ENCODE measurements around the gene MT1X. TPM values are rescaled to one million over a fixed set of nuclear protein-coding genes. Genes with fewer than 3 reads are reported as not detected.

MT1X gene
- 10 to 100 TPM; 13.6 to 17.7 (median 16.4) TPM for polyA plus RNA-seq (ENCODE audit: insufficient read depth in 1 of 5, insufficient read length in 5 of 5, low replicate concordance in 1 of 5)
- long read RNA-seq, donor 1, transcript MT1X-201 (3 exons, 450 nt) = major isoform, 11 of 15 reads
- long read RNA-seq, donor 1, partial matches to known transcripts = 0 of 15 reads
- long read RNA-seq, donor 1, other reads (novel, unspliced or antisense) = 0 of 15 reads
- long read RNA-seq, donor 2, partial matches to known transcripts = 0 of 5 reads
- long read RNA-seq, donor 2, other reads (novel, unspliced or antisense) = 0 of 5 reads
- long read RNA-seq, donor 3, transcript MT1X-201 (3 exons, 450 nt) = major isoform, 17 of 21 reads
- long read RNA-seq, donor 3, partial matches to known transcripts = 0 of 21 reads
- long read RNA-seq, donor 3, other reads (novel, unspliced or antisense) = 0 of 21 reads
- long read RNA-seq, donor 4, transcript MT1X-201 (3 exons, 450 nt) = major isoform, 7 of 7 reads
- long read RNA-seq, donor 4, partial matches to known transcripts = 0 of 7 reads
- long read RNA-seq, donor 4, other reads (novel, unspliced or antisense) = 0 of 7 reads
- long read RNA-seq, donor 5, transcript MT1X-201 (3 exons, 450 nt) = major isoform, 20 of 26 reads
- long read RNA-seq, donor 5, partial matches to known transcripts = 0 of 26 reads
- long read RNA-seq, donor 5, other reads (novel, unspliced or antisense) = 0 of 26 reads
- long read RNA-seq, donor 6, transcript MT1X-201 (3 exons, 450 nt) = major isoform, 31 of 32 reads
- long read RNA-seq, donor 6, partial matches to known transcripts = 0 of 32 reads
- long read RNA-seq, donor 6, other reads (novel, unspliced or antisense) = 0 of 32 reads
- long read RNA-seq, donor 7, transcript MT1X-201 (3 exons, 450 nt) = major isoform, 7 of 7 reads
- long read RNA-seq, donor 7, partial matches to known transcripts = 0 of 7 reads
- long read RNA-seq, donor 7, other reads (novel, unspliced or antisense) = 0 of 7 reads
- long read RNA-seq, donor 8, transcript MT1X-201 (3 exons, 450 nt) = major isoform, 5 of 5 reads
- long read RNA-seq, donor 8, partial matches to known transcripts = 0 of 5 reads
- long read RNA-seq, donor 8, other reads (novel, unspliced or antisense) = 0 of 5 reads

DNA sequence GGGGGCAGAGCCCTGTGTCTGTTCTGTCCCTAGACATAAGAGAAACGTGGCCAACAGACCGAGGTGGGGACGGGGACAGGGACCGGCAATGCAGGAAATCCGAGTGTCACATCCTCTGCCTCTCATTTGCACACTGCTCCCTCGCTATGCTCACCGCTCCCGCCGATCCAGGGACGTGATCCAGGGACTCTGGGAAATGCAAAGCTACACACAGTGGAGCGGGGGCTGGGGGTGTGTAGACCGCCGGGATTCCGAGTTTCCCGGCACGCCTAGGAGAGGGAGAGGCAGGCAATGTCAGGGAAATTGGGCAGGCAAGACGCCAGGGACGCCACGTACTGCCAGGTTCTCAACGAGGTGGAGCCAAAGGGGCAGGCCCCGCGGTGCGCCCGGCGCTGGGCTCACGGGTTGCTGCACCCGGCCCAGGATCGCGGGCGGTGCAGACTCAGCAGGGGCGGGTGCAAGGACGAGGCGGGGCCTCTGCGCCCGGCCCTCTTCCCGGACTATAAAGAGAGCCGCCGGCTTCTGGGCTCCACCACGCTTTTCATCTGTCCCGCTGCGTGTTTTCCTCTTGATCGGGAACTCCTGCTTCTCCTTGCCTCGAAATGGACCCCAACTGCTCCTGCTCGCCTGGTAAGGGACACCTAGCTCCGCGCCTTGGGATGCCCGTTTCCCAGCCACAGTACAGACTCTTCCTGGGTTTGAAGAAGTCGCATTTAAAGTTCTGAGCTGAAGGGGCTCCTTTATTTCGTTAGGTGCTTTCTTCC is at the start of gene MT1X:
Gene MT1X, plus strand, starts transcription at position 532 of the 764 bp plus-strand sequence. Its CDS starts 71 bp downstream, at position 603.
- DNase-seq = peak; percentile 83 to 85

DNA sequence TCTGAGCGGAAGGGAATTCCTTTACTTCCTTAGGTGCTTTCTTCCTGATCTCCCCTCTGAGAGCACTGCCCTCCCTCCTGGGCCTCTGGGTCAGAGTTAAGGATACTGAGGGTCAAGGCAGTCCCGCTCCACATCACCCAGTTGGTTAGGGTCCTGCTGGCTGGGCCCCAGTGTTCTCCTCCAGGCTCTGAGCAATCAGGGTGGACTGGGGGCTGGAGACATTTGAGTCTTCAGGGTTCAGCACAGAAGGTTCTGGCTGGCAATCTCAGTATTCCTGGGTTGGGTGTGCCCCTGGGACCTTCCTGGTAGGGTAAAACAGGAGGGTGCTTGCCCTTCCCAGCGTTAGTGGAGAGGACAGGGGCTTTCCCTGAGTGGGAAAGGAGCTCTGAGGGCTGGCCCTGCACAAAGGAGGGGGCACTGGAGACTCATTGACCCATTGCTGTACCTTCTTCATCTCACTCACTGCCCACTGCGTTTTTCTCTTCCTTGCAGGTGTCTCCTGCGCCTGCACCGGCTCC is 49.4 kb upstream of the MT1X start:
- no peak for DNase-seq

DNA sequence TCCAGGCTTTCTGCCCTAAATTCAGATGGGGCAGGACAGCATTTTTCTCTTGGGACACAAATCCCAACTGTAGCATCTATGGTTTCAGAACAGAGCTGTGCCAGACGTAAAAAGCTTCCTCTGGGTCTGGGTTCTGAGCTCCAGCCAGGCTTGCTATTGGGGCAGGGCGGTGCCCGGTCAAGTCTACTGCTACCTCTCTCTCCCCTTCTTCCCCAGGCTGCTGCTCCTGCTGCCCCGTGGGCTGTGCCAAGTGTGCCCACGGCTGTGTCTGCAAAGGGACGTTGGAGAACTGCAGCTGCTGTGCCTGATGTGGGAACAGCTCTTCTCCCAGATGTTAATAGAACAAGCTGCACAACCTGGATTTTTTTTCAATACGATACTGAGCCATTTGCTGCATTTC is 48.7 kb upstream of the MT1X start:
- no peak for DNase-seq

- DNase-seq = no peak
Observed at GRCh38 chr16:56634715-56635440, 47.4 kb upstream of the MT1X start.

DNA sequence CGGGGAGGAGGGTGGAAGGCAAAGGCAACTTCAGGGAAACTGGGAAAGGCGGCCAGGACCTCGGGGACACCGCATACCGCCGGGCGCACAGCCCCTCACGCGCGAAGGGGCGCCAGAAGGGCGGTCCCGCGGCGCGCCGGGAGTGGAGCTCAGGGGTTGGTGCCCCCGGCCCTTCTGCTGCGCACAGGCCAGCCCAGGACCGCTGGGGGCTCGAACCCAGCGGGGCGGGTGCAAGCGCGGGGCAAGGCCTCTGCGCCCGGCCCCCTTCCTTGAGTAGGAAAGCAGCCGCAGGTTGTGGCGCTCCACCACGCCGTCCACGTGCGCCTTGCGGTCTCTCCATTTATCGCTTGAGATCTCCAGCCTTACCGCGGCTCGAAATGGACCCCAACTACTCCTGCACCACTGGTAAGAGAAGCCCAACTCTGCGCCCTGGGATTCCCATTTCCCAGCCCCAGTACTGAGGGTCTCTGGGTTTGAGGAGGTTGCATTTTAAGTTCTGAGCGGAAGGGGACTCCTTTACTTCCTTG is 46.8 kb upstream of the MT1X start:
- DNase-seq = no peak

DNA sequence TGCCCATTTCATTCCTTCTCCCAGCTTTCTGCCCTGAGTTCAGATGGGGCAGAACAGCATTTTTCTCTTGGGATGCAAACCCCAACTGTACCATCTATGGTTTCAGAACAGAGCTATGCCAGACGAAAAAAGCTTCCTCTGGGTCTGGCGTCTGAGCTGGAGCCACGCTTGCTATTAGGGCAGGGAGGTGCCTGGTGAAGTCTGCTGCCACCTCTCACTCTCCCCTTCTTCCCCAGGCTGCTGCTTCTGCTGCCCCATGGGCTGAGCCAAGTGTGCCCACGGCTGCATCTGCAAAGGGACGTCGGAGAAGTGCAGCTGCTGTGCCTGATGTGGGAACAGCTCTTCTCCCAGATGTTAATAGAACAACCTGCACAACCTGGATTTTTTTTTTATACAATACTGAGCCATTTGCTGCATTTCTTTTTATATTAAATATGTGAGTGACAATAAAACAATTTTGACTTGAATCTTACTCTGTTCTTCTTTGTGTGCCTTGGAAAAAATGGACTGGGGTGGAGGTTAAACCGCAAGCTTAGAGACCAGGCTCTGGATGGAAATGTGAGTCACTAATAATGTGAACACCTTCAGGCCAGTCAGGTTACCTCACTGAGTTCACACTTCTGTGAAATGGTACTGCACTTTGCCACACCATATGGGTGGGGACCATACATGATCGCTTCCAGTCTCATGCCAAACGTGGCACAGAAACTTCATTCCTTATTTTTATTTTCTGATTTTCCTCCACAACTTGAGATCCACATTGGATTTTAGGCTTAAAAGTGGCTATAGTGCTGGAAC is 45.5 kb upstream of the MT1X start:
- DNase-seq = no peak

GRCh38 chr16:56637814-56638750 is 44.2 kb upstream of the MT1X start, which contains the start of gene MT1A:
Gene MT1A (plus strand): TSS chr16:56638666. CDS start chr16:56638739, 73 bp downstream.
- DNase-seq = no peak

- no peak for DNase-seq
Observed at GRCh38 chr16:56639045-56639444, 43.2 kb upstream of the MT1X start.

DNA sequence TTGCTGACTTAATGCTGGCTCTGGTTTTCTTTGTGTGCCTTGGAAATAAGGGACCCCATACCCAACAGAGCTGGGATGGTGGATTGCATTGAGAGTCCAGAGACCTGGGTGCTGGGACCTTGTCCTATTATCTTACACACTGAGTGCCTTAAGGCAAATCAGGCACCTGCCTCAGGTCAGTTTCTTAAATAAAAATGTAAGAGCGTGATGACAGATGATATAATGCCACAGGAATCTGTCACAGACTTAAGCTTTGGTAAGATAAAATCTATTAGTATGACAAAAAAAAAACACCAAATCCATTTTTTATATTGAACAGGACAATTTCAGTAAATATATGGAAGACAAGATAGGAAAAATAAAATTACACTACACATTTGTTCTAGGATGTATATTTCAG is 42.2 kb upstream of the MT1X start:
- no peak for DNase-seq

DNA sequence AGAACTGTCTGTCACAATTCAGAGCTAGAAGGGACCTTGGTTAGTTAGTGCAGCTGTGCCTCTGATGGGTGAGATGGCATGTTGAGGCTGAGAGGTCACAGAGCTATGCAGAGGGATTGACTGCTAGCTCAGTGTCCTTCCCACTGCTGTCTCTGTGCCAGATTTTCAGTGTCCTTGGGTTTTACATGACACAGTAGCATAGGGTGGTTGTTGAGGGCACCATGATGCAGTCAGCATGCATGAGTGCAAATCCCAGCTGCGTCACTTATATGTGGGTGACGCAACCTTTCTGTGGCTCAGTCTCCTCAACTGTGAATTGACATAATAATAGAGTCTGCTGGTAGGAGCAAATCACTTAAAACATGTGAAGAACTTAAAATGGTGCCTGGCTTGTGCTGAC is 41.1 kb upstream of the MT1X start:
- DNase-seq = no peak

- no peak for DNase-seq
Observed at GRCh38 chr16:56643080-56643778, 39.0 kb upstream of the MT1X start.

- no peak for DNase-seq
Observed at GRCh38 chr16:56643833-56644232, 38.4 kb upstream of the MT1X start.

- no peak for DNase-seq
Observed at GRCh38 chr16:56645311-56645710, 37.0 kb upstream of the MT1X start.

DNA sequence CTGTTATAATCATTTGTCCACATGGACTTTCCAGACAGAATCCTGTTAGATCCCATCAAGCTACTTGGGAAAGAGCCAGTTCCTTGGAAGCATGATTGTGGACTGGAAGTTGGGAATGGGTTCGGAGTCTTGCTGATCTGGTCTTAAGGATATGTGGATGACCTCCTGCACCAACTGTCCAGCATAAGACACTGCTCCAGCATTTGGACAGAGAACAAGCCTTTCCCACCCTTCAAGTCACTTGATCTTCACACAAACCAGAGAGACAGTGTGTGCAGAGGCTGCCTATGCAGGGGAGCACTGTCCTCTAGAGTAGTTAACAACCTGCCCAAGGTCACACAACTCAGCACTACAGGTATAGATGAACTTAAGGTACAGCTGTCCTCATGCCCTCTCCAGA is 36.4 kb upstream of the MT1X start:
- no peak for DNase-seq

GRCh38 chr16:56647641-56648431 is 34.4 kb upstream of the MT1X start:
- DNase-seq = no peak

- no peak for DNase-seq
Observed at GRCh38 chr16:56649271-56649670, 33.0 kb upstream of the MT1X start.

GRCh38 chr16:56649820-56650219 is 32.5 kb upstream of the MT1X start:
- DNase-seq = no peak
